ENCODE data around the gene CDKN1C. TPM values are rescaled to one million over a fixed set of nuclear protein-coding genes. Genes with fewer than 3 reads are reported as not detected.

Gene CDKN1C
- total and polyA plus RNA-seq, 12 donors = 17.7 to 817 (median 321) TPM

GRCh38 chr11:2858995-2859698 is 26.4 kb downstream of the CDKN1C start:
- H3K27ac ChIP-seq = no peak overlapping the region
- intact Hi-C loops (cut with DNase I) = no loop called here
- 88 to 91% (median 90%) methylated on average over 8 to 16 of the region's 16 CpGs for WGBS, 4 donors
- no peaks in the 10 kb centered on the region for H3K36me3 ChIP-seq (replicated peaks in 1 of 2)
- DNase-seq = no peak
- H3K27me3 ChIP-seq = no peaks in the 10 kb centered on the region
- no peak for TF ChIP-seq POLR2A (IDR thresholded peaks at IDR 0.05)
- no peak for TF ChIP-seq CTCF (IDR thresholded peaks at IDR 0.05)
- peaks cover 4% of the 10 kb centered on the region in 2 donors for H3K4me1 ChIP-seq (replicated peaks in 1 of 2)
- H3K4me3 ChIP-seq = no peak overlapping the region
- no peaks in the 10 kb centered on the region for H3K9me3 ChIP-seq (replicated peaks in 1 of 3)

GRCh38 chr11:2857918-2858317 is 27.7 kb downstream of the CDKN1C start:
- no peak for DNase-seq
- H3K27ac ChIP-seq = no peak overlapping the region
- intact Hi-C loops (cut with DNase I) = no loop called here
- no peaks in the 10 kb centered on the region for H3K27me3 ChIP-seq
- no peak overlapping the region for H3K4me3 ChIP-seq
- no peaks in the 10 kb centered on the region for H3K9me3 ChIP-seq (replicated peaks in 1 of 3)
- 85 to 100% (median 92%) methylated on average over 1 to 18 of the region's 18 CpGs for WGBS, 4 donors
- TF ChIP-seq POLR2A (IDR thresholded peaks at IDR 0.05) = no peak
- TF ChIP-seq CTCF (IDR thresholded peaks at IDR 0.05) = no peak
- no peaks in the 10 kb centered on the region for H3K36me3 ChIP-seq (replicated peaks in 1 of 2)
- peaks cover 4% of the 10 kb centered on the region in 2 donors for H3K4me1 ChIP-seq (replicated peaks in 1 of 2)

GRCh38 chr11:2857276-2857675 is 28.3 kb downstream of the CDKN1C start:
- H3K4me1 ChIP-seq (replicated peaks in 1 of 2) = peaks cover under 1% of the 10 kb centered on the region in 2 donors
- DNase-seq = no peak
- WGBS, 4 donors = 83 to 93% (median 87%) methylated on average over 5 to 11 of the region's 11 CpGs
- H3K36me3 ChIP-seq (replicated peaks in 1 of 2) = no peaks in the 10 kb centered on the region
- intact Hi-C loops (cut with DNase I) = no loop called here
- TF ChIP-seq CTCF (IDR thresholded peaks at IDR 0.05) = no peak
- TF ChIP-seq POLR2A (IDR thresholded peaks at IDR 0.05) = no peak
- no peaks in the 10 kb centered on the region for H3K27me3 ChIP-seq
- H3K27ac ChIP-seq = no peak overlapping the region
- no peak overlapping the region for H3K4me3 ChIP-seq
- no peaks in the 10 kb centered on the region for H3K9me3 ChIP-seq (replicated peaks in 1 of 3)

- Histone ChIP-seq H3K27me3 (no peaks in the 10 kb centered on the region), H3K4me1 (replicated peaks in 1 of 2) (no peaks in the 10 kb centered on the region), H3K4me3 (no peak overlapping the region), H3K36me3 (replicated peaks in 1 of 2) (no peaks in the 10 kb centered on the region), H3K9me3 (replicated peaks in 1 of 3) (no peaks in the 10 kb centered on the region), H3K27ac (no peak overlapping the region)
- no peak for TF ChIP-seq POLR2A (IDR thresholded peaks at IDR 0.05)
- TF ChIP-seq CTCF (IDR thresholded peaks at IDR 0.05) = no peak
- 89 to 100% (median 93%) methylated on average over 6 to 8 of the region's 8 CpGs for WGBS, 4 donors
- intact Hi-C loops (cut with DNase I) = no loop called here
- no peak for DNase-seq
Observed at GRCh38 chr11:2855162-2855561, 30.4 kb downstream of the CDKN1C start.

Measured in adrenal gland (tissue), 12 donors.